NCI-H345 treated with DMSO at 0.1 percent for 48 hours (cell line): ENCODE data around the gene MIAT.

Experiments
- DNase-seq: peaks from one replicate; lab custom pipeline; 2025; ENCODE audit not compliant: unreplicated experiment; lab: John Stamatoyannopoulos, UW

Gene MIAT

DNA sequence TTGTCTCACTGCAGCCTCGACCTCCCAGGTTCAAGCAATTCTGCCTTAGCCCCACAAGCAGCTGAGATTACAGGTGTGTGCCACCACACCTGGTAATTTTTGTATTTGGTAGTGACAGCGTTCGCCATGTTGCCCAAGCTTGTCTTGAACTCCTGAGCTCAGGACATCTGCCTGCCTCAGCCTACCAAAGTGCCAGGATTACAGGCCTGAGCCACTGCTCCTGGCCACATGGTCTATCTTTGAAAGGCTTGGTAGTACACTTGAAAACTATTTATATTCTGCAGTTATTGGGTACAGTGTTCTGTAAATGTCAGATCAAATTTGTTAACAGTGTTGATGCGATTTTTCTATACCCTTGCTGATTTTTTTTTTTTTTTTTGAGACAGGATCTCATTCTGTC is 26.1 kb upstream of the MIAT start:
- DNase-seq: no peak

DNA sequence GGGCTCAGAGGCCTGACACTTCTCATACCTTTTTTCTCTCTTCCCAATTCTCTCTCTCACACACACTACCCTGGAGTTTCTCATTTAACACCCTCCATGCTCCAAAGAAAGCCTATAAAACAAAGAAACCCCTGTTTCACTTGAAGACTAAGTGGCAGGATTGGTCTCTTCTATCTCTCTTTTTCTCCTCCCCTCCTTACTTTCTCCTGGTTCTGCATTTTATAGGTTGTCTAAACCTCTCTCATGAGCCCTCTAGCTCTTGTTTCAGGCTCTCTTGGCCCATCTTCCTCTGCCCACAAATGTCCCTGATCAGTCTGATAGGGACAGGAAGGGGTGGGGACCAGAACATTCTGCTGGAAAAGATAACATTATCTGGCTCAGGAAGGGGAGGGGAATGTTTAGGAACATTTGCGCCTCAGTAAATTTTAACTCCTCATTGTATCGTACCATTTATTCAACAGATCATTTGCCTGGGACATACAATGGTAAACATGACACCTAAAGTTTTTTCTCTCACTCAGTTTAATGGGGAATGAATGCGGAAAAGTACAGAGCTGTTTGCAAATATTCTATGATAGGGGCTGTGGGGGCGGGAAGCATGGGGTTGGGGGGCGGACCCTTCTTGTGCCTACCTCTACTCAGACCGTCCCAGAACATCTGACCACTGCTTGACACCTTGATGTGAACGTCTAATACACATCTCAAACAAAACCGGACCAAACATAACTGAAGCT is 24.8 kb upstream of the MIAT start:
- no peak for DNase-seq

DNA sequence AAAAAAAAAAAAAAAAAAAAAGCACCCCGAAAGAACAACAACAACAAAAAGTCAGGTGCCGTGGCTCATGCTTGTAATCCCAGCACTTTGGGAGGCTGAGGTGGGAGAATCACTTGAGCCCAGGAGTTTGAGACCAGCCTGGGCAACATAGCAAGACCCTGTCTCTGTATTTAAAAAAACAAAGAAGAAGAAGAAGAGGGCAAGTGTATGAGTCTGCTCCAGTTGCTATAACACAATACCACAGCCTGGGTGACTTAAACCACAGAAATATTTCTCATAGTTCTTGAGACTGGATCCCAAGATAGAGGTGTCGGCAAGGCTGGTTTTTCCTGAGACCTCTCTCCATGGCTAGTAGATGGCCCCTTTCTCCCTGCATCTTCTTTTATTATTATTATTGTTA is 23.2 kb upstream of the MIAT start:
- no peak for DNase-seq

DNA sequence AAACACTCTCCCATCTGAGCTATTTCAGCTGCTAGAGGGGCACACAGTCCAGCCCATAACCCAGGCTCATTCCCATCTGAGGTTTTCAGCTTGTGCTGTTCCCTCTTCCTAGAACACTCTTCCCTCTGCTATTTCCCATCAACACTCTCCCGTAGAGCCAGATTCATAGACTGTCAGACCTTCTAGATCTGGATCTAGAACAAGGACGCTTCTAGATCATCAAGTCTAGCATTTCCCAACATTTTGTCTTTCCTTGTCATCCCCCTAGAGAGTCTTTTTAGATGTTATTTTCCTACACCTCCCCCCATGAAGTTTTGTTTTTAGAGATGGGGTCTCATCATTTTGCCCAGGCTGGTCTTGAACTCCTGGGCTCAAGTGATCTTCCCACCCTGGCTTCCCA is 22.3 kb upstream of the MIAT start:
- DNase-seq: no peak

DNA sequence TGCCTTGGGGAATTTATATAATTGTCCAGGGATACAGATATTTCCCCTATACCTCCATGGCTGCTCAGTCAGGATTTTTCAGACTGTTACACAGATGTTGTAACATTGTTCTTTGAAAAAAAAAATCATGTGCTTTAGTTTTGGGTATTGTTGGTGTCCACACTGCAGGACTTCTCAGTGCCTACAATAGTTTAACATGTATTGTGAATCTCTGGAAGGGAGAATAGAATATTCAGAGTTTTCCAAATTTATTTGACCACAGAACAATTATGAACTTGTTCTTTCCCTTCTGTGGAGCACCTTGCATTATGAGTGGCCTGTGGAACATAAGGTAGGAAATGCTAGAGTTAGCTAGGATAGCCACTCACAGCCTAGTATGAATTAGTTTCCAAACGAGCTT is 21.1 kb upstream of the MIAT start:
- DNase-seq: no peak

DNA sequence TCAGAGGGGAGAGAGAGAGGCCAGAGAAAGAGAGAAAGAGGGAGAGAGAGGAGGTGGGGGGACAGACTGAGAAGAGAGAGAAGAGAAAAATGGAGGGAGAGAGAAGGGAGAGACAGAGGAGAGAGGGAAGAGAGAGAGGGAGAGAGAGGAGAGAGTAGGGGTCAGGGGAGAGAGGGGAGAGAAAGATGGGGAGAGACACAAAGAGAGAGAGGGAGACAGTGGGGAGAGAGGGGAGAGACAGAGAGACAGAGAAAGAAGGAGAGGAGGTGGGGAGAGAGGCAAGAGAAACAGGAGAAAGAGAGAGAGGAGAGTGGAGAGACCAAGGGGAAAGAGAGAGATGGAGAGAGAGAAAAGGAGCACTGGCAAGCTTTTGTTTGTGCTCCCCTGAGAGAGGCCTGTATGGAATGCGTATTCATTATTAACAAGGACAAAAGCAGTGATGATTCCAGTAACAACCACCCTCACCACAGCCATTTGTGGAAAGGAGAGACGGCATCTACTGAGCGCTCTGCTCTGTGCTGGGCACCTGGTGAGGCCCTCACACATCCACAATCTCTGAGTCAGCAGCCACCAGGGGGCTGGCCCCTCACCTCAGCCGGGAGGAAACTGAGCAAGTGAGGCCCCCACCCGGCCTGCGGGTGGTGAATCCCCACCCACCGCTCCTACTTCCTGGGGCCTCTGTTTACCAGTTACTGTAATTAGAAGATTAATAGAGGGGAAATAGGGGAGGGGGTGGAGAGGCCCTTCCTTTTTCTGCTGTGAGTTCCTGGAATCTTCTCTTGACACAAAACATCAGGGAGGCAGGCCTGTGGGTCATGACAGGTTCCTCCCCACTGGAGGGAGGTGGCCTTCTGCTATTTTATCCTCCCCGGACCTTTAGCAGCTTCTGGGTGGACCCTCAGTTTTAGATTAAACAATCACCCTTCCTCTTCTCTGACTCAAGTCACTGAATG is 14.6 kb upstream of the MIAT start:
- DNase-seq: no peak

DNA sequence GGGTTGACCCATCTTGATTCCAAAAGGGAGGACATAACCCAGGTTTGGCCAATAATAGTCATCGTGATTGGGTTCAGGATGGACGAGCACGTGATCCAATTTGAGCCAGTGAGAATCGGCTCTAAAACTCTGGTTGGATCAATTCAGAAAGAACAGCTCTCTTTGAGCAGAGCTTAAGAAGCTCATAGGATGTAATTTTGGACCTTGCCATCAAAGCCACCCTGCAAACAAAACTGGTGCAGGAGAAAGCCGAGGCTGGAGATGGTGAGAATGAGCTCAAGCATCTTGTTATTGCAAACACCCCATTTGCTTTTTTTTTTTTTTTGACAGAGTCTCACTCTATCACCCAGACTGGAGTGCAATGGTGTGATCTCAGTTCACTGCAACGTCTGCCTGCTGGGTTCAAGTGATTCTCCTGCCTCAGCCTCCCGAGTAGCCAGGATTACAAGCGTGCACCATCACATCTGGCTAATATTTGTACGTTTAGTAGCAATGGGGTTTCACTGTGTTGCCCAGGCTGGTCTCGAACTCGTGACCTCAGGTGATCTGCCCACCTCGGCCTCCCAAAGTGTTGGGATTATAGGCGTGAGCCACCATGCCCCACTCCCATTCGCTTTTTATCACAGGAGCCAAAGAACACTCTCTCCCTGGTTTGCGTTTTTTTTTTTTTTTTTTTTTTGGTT is 13.8 kb upstream of the MIAT start:
- DNase-seq: no peak

DNA sequence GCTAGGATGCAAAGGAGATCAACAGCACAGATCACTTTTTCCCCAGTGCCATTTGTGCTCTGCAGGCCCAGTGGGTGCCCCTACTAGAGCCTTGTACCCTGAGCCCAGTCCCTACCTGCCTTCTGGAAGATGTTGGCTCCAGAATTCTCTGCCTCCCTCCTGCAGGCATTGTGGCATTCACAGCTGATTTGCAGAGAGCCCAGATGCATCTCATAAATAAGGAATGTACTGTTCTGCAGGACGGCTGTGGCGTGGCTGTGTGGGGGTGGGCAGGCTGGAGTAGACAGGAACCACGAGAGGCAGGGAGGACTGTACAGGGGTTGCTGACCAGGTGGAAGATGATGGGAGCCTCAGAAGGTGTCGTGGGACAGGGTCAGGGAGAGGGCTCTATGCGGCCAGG is 11.2 kb upstream of the MIAT start:
- DNase-seq: no peak

DNA sequence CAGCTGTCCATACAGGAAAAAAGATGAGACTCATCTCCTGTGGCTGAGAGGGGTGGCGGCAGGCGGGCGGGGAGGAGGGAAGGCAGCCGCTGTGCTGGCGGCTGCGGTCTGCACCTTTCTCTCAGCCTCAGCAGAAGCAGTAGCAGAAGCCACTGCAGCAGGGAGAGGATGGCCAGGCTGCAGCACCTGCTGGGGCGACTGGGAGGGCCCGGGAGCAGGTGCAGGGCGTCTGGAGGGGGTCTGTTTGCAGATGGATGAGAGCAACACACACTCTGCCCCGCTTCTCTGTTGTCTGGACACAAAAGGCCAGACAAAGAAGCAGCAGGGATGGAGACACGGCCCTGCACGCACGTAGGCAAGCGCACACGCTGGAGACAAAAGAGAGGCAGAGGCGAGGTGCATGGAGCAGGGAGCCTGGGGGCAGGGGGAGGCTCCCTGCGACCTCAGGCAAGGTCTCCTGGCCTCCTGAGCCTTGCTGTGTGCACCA is 9.3 kb upstream of the MIAT start:
- DNase-seq: peak; percentile 88

DNA sequence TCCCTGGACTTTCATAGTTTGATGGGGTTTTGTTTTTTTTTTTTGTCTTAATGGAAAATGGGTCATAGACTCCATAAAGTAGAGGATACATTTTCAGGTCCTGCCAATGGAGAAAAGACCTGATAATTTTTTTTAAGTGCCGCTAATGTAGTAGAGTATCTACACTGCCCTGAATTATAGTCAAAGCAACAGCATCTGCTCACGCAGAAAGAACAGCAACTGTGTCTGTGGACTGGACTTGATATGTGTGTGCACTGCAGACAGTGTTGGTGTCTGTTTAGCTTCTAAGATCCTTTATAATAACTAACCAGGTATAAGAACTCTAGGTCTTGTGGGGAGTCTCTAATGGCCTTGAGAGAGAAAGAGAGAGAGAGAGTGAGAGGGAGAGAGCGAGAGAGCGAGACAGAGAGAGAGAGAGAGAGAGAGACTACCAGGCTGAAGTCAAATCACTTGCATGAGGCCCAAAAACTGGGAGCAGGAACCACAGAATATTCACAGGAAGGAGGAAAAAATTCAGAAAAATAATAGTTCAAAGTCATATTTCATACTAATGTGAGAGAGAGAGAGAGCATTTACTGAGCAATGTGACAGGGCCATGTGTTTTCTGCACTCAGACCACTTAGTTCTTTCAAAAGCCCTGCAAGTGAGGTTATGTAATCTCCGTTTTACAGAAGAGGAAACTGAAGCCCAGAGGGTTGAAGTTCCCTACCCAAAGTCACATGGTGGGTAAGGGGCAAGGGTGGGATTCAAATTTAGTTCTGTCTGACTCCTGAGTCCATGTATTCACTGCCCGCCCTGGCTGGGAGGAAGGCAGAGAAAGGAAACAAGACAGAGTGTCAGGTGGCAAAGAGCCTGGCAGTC is 8.6 kb upstream of the MIAT start:
- no peak for DNase-seq

DNA sequence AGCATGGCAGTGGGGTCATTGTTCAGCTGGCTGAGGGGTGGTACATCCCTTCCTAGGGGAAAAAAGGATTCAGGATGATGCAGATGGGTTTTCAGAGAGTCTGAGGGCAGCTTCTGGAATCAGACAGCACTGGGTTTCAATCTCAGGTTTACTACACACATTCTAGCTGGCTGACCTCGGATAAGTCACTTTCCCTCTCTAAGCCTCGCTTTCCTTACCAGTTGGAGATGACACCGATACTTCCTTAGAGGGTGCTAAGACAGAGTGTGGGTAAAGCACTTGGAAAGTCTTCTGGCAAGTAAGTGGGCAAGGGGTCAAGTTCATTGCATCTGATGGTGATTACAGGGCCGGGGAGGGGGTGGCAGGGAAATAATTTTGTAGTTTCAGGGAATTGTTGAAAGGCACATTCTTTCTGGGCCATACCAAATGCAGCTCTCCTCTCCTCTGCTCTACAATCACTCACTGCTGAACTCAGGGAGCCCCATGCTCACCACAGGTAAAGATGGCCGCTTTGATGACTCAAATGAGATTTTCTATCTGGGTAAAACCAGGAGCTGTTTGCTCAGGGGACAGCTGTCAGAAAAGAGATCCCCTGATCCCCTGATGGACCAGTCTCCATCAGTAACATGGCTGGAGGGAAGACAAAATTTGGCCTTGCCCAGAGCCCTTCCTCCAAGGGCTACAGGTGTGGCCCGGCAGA is 6.5 kb upstream of the MIAT start:
- no peak for DNase-seq

DNA sequence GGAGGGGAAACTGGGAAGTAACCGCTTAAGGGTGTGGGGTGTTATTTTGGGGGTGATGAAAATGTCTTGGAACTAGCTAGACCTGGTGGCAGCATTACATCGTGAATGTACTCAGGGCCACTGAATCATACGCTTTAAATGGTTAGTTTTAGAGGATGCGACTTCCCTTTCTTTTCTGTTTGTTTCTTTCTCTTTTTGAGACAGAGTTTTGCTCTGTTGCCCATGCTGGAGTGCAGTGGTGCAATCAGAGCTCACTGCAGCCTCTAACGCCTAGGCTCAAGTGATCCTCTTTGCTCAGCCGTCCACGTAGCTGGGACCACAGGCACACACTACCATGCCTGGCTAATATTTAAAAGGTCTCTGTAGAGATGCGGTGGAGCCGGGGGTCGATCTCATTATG is 5.6 kb upstream of the MIAT start:
- no peak for DNase-seq

DNA sequence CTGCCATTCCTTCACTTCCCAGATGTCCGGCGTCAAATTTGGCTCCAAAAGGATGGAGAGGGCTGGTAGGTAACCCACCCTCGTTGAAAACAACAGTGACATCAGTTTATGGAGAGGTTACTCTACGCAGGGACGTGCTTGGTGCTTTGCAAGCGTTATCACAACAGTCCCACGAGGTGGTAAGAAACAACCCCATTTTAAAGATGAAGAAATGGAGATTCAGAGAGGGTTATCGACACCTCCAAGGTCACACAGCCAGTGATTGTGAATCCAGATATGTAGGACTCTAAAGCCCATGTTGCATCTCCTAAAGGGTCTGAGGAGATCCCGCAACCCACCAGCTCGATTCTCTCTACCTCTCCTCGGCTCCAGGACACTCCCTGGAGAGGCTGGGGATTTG is 773 bp downstream of the MIAT start:
- DNase-seq: no peak

DNA sequence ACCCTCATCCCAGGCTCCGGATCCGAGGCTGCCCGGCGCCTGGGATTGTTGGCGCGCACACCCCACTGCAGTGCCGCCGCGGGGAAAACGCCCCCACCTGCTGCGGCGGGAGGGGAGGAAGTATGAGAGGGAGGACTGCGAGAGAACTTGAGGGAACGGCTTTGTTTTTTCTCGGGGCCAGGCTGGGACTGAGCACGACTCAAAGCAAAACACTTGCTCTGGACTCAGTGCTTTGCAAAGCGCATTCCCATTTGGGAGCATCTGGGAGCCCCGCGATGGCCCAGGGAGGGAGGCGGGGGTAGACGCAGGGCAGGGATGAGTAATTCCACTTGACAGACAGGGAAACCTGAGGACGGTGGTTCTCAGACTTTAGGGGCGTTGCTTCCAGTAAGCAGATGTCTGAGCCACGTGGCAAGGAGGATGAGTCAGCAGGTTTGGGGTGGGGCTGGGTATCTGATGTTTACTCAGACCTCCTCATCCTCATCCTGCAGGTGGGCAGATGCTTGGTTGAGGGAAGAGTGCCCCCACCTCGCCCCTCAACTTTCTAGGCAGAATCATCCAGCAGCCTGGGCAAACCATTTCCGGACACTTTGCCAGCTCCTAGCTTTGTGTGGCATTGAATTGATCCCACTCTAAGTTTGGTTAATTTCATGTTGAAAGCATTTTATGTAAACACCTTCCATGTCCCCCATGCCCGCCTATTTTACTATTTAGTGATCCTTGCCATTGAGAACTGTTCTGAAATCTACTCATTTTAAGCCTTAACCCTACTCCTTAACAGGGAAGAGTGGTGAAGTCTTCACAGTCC is 1.5 kb downstream of the MIAT start:
- DNase-seq: peak; percentile 85

DNA sequence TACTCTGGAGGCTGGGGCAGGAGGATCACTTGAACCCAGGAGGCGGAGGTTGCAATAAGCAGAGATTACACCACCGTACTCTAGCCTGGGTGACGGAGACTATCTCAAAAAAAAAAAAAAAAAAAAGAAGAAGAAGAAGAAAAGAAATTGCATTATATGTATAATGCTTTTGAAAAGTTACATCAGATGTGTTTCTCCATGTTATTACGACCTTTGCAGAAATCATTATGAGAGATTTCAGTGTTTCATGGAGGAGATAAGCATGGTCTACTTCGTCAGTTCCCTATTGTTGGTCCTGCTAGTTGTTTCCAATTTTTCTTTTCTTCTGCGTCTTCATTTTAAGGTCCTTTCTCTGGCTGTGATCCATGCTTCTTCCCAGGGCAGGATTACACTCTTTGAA is 3.0 kb downstream of the MIAT start:
- no peak for DNase-seq

DNA sequence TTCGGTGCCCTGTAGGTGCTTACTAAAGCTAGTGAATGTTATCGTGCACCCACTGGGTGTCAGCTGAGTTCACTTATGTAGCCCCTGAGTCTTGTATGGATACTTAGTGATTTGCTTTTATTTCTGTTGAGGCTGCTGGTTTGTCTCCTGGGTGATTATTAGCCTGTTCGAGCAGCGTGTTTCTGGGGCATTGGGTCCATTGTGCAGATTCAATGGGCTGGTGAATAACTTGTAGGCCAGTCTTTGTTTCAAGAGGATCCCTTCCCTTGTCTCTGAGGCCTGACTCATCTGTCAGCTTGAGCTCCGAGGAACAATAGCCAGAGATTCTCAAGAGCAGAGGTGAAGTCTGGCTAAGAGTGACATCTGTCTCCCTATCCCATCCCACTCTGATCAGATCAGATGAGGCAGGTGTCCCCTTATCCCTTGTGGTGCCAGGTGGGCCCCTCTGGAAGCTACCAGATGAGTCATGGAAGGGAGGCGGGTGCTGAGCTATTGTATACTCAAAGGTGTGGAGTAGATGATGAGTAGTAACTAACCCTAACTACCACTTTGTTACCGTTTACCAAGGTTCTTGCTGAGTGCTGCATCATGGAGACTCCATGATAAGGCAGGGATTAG is 3.7 kb downstream of the MIAT start:
- DNase-seq: peak; percentile 54

DNA sequence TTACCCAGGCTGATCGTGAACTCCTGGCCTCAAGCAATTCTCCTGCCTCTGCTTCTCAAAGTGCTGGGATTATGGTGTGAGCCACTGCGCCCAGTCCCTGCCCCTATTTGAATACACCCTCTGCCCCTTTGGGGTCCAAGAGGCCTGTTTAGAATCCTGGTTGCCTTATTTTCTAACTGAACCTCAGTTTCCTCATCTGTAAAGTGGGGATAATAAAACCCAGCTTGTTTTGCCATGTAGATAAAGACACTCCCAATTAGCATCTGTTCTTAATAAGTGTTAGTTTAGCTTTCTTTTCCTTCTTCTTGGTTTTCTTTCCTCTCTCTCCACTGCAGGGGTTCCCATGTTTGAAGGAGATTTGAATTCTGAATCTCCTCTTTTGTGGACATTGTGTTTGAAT is 4.8 kb downstream of the MIAT start:
- no peak for DNase-seq

DNA sequence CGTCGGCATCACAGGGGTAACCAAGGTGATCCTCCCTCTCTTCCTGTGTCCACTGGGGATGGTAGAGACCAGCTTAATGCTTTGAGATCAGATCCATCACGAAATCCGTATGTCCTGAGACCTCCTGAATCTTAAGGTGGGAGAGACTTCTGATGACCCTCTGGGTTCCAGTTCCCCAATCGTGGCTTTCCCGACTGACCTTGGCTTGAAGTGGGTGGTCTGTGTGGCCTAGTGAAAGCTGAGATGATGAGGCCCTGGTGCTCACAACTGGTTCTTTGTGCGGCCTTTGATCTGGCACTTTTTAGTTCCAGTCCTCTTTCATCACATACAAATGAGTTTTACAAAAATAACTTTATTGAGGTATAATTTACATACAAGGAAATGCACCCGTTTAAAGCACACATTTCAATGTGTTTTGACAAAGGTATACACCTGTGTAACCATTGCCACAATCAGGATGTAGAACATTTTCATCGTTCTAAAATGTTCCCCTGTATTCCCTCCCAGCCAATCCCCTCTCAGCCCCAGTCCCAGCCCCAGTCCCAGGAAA is 6.1 kb downstream of the MIAT start:
- DNase-seq: no peak

DNA sequence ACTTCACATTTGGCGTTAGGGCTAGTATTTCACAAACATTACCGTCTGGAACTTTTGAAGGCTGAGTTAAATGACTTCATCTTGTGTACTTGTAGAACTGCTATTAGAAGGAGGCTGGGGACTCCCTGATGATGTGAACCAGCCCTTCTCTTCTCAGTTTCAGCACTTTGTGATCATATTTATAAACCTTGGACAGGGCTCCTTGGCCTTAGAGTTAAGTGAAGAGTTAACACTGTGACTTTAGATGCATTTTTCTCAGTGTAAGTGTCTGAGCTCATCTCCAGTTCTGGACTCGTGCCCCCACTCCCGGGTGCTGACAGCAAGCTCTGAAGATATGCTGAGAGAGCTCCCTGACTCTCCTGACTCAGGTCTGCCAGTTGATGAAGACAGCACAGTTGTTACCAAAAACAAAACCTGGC is 8.4 kb downstream of the MIAT start:
- DNase-seq: no peak
